Measurements from ENCODE around the gene DVL3. TPM values are rescaled to one million over a fixed set of nuclear protein-coding genes. Genes with fewer than 3 reads are reported as not detected.

The DVL3 gene
- total and polyA plus RNA-seq, 5 donors from 2014 or later = 4.1 to 36.2 (median 7.2) TPM

- Histone ChIP-seq H3K9me3 (ENCODE audit: control insufficient read depth in 2 of 2, low read length in 2 of 2) (no peaks in the 10 kb centered on the region), H3K27me3 (ENCODE audit: control insufficient read depth, insufficient read depth, low read length) (no peaks in the 10 kb centered on the region), H3K4me1 (ENCODE audit: control insufficient read depth, insufficient read depth, low read length, poor library complexity, severe bottlenecking) (peaks cover 24% of the 10 kb centered on the region), H3K27ac (ENCODE audit: insufficient read depth, low read length, poor library complexity, severe bottlenecking) (peak overlapping the region; percentile 79), H3K36me3 (ENCODE audit: control insufficient read depth, insufficient read depth, low read length) (peaks cover 9% of the 10 kb centered on the region), H3K4me3 (ENCODE audit: low read depth, low read length) (peak overlapping the region; percentile 98)
- DNase-seq (peak; percentile 26 to 59 (median 26)), ATAC-seq (ENCODE audit: low read depth in 2 of 2) (no peak)
- Mint-ChIP-seq H3K36me3 (peaks cover 11% of the 10 kb centered on the region), H3K27me3 (peaks cover 5% of the 10 kb centered on the region), H3K9me3 (no peaks in the 10 kb centered on the region), H3K4me3 (peak overlapping the region; percentile 97 to 99 (median 99)), H3K4me1 (peaks cover 20 to 40% (median 33%) of the 10 kb centered on the region in 4 donors), H3K27ac (peak overlapping the region; percentile 98 to 99 (median 98))
Measured at GRCh38 chr3:184133840-184134745, 21.1 kb upstream of the DVL3 start.

DNA sequence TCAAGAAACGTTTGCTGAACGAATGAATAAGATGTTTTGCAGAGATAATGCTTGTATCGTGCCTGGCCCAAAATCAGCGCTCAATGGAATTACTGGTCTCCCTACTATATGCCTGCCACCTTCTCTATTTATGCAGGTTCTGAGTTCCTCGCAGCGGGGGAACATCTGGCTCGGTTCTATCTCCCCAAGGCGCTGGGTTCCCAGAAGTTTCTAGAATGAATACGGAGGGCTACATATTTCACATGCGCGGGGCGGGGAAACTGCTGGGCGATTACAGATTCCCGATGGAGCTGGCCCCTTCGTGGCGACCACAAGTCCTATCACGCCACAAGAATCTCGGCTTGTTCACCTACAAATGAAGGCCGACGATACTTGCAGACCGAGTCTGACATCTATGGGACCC lies 20.4 kb upstream of the DVL3 start:
- Histone ChIP-seq H3K36me3 (ENCODE audit: control insufficient read depth, insufficient read depth, low read length) (peaks cover 10% of the 10 kb centered on the region), H3K4me1 (ENCODE audit: control insufficient read depth, insufficient read depth, low read length, poor library complexity, severe bottlenecking) (peaks cover 24% of the 10 kb centered on the region), H3K27me3 (ENCODE audit: control insufficient read depth, insufficient read depth, low read length) (no peaks in the 10 kb centered on the region), H3K9me3 (ENCODE audit: control insufficient read depth in 2 of 2, low read length in 2 of 2) (no peaks in the 10 kb centered on the region), H3K27ac (ENCODE audit: insufficient read depth, low read length, poor library complexity, severe bottlenecking) (peak overlapping the region; percentile 79), H3K4me3 (ENCODE audit: low read depth, low read length) (peak overlapping the region; percentile 98)
- Mint-ChIP-seq H3K36me3 (peaks cover 11% of the 10 kb centered on the region), H3K27ac (peak overlapping the region; percentile 98 to 99 (median 98)), H3K9me3 (no peaks in the 10 kb centered on the region), H3K27me3 (peaks cover 4% of the 10 kb centered on the region), H3K4me3 (peak overlapping the region; percentile 97 to 99 (median 99)), H3K4me1 (peaks cover 20 to 40% (median 32%) of the 10 kb centered on the region in 4 donors)
- DNase-seq (no peak), ATAC-seq (ENCODE audit: low read depth in 2 of 2) (peak in 1 of 2 donors; percentile 6)

DNA sequence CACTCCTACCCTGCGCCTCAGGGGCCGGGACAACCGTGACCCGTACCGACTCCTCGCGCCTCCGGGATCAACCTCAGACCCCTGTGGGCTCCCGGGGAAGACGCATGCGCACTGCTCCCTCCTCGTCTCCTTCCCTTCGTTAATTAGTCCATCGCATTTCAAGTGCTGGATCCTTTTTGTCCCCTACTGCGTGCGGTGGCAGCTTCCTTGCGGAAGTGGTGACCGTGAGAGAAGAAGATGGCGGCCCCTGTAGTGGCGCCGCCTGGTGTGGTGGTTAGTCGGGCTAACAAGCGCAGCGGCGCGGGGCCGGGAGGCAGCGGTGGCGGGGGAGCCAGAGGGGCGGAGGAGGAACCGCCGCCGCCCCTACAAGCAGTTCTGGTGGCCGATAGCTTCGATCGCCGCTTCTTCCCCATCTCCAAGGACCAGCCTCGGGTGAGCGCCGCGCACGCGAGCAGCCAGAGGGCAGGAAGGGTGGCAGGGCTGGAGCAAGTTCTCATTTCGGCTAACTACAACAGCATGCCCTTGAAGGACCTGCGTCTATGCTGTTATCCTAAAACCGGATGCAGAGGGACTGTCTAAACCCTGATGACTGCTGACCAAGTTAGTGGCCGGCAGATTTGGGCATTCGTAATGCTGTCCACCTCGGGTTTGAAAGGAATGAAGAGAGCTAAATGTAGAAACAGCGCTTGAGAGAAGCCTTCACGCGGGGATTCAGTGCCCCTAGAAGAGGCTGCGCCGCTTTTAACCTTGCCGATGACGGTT lies 19.8 kb upstream of the DVL3 start, which contains the start of gene EIF2B5:
Gene EIF2B5, plus strand, starts transcription at position 210 of the 762 bp plus-strand sequence. Its CDS starts 28 bp downstream, at position 238.
- Histone ChIP-seq H3K9me3 (ENCODE audit: control insufficient read depth in 2 of 2, low read length in 2 of 2) (no peaks in the 10 kb centered on the region), H3K4me3 (ENCODE audit: low read depth, low read length) (peak within 1 kb of the TSS; percentile 98), H3K27me3 (ENCODE audit: control insufficient read depth, insufficient read depth, low read length) (no peaks in the 10 kb centered on the region), H3K4me1 (ENCODE audit: control insufficient read depth, insufficient read depth, low read length, poor library complexity, severe bottlenecking) (peaks cover 24% of the 10 kb centered on the region), H3K27ac (ENCODE audit: insufficient read depth, low read length, poor library complexity, severe bottlenecking) (peak within 1 kb of the TSS; percentile 79), H3K36me3 (ENCODE audit: control insufficient read depth, insufficient read depth, low read length) (peaks cover 13% of the 10 kb centered on the region)
- peak within 1 kb of the TSS; percentile 97 to 99 (median 99) for H3K4me3 Mint-ChIP-seq
- H3K9me3 Mint-ChIP-seq = no peaks in the 10 kb centered on the region
- DNase-seq (peak; percentile 81 to 94 (median 85)), ATAC-seq (ENCODE audit: low read depth in 2 of 2) (peak; percentile 91 to 92)
- H3K4me1 Mint-ChIP-seq = peaks cover 20 to 45% (median 32%) of the 10 kb centered on the region in 4 donors
- peaks cover 16% of the 10 kb centered on the region for H3K36me3 Mint-ChIP-seq
- H3K27ac Mint-ChIP-seq = peak within 1 kb of the TSS; percentile 98 to 99 (median 98)
- H3K27me3 Mint-ChIP-seq = peaks cover 4% of the 10 kb centered on the region

GRCh38 chr3:184135911-184136260 lies 19.3 kb upstream of the DVL3 start:
- peak overlapping the region; percentile 98 to 99 (median 98) for H3K27ac Mint-ChIP-seq
- DNase-seq (no peak), ATAC-seq (ENCODE audit: low read depth in 2 of 2) (no peak)
- H3K36me3 Mint-ChIP-seq = peaks cover 21% of the 10 kb centered on the region
- peaks cover 24% of the 10 kb centered on the region for H3K4me1 ChIP-seq (ENCODE audit: control insufficient read depth, insufficient read depth, low read length, poor library complexity, severe bottlenecking)
- H3K27ac ChIP-seq (ENCODE audit: insufficient read depth, low read length, poor library complexity, severe bottlenecking) = peak overlapping the region; percentile 79
- H3K27me3 Mint-ChIP-seq = peaks cover 4% of the 10 kb centered on the region
- no peaks in the 10 kb centered on the region for H3K9me3 ChIP-seq (ENCODE audit: control insufficient read depth in 2 of 2, low read length in 2 of 2)
- H3K27me3 ChIP-seq (ENCODE audit: control insufficient read depth, insufficient read depth, low read length) = no peaks in the 10 kb centered on the region
- no peaks in the 10 kb centered on the region for H3K9me3 Mint-ChIP-seq
- peak overlapping the region; percentile 97 to 99 (median 99) for H3K4me3 Mint-ChIP-seq
- H3K4me3 ChIP-seq (ENCODE audit: low read depth, low read length) = peak overlapping the region; percentile 98
- H3K36me3 ChIP-seq (ENCODE audit: control insufficient read depth, insufficient read depth, low read length) = peaks cover 19% of the 10 kb centered on the region
- peaks cover 20 to 45% (median 32%) of the 10 kb centered on the region in 4 donors for H3K4me1 Mint-ChIP-seq

DNA sequence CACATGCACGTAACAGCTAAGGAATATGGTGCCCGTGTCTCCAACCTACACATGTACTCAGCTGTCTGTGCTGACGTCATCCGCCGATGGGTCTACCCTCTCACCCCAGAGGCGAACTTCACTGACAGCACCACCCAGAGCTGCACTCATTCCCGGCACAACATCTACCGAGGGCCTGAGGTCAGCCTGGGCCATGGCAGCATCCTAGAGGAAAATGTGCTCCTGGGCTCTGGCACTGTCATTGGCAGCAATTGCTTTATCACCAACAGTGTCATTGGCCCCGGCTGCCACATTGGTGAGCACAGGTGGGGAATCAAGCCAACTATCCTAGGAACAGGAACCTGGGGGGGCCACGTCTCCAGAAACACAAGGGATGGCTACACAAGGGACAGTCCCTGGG lies 14.7 kb upstream of the DVL3 start:
- Mint-ChIP-seq H3K27ac (no peak overlapping the region), H3K36me3 (peaks cover 39% of the 10 kb centered on the region), H3K4me3 (peak overlapping the region in 1 of 4 donors; percentile 36), H3K9me3 (no peaks in the 10 kb centered on the region), H3K27me3 (no peaks in the 10 kb centered on the region), H3K4me1 (peaks cover 4 to 30% (median 19%) of the 10 kb centered on the region in 4 donors)
- Histone ChIP-seq H3K27ac (ENCODE audit: insufficient read depth, low read length, poor library complexity, severe bottlenecking) (no peak overlapping the region), H3K9me3 (ENCODE audit: control insufficient read depth in 2 of 2, low read length in 2 of 2) (no peaks in the 10 kb centered on the region), H3K4me1 (ENCODE audit: control insufficient read depth, insufficient read depth, low read length, poor library complexity, severe bottlenecking) (peaks cover 14% of the 10 kb centered on the region), H3K4me3 (ENCODE audit: low read depth, low read length) (no peak overlapping the region), H3K27me3 (ENCODE audit: control insufficient read depth, insufficient read depth, low read length) (no peaks in the 10 kb centered on the region), H3K36me3 (ENCODE audit: control insufficient read depth, insufficient read depth, low read length) (peaks cover 63% of the 10 kb centered on the region)
- ATAC-seq (ENCODE audit: low read depth in 2 of 2) (no peak), DNase-seq (no peak)

GRCh38 chr3:184142199-184142598 lies 13.0 kb upstream of the DVL3 start:
- DNase-seq (no peak), ATAC-seq (ENCODE audit: low read depth in 2 of 2) (no peak)
- Mint-ChIP-seq H3K36me3 (peaks cover 36% of the 10 kb centered on the region), H3K4me1 (peaks cover 0 to 12% (median 5%) of the 10 kb centered on the region in 4 donors), H3K27ac (no peak overlapping the region), H3K9me3 (no peaks in the 10 kb centered on the region), H3K27me3 (no peaks in the 10 kb centered on the region), H3K4me3 (no peak overlapping the region)
- no peak overlapping the region for H3K27ac ChIP-seq (ENCODE audit: insufficient read depth, low read length, poor library complexity, severe bottlenecking)
- H3K27me3 ChIP-seq (ENCODE audit: control insufficient read depth, insufficient read depth, low read length) = no peaks in the 10 kb centered on the region
- H3K9me3 ChIP-seq (ENCODE audit: control insufficient read depth in 2 of 2, low read length in 2 of 2) = no peaks in the 10 kb centered on the region
- H3K36me3 ChIP-seq (ENCODE audit: control insufficient read depth, insufficient read depth, low read length) = peaks cover 68% of the 10 kb centered on the region
- no peaks in the 10 kb centered on the region for H3K4me1 ChIP-seq (ENCODE audit: control insufficient read depth, insufficient read depth, low read length, poor library complexity, severe bottlenecking)
- no peak overlapping the region for H3K4me3 ChIP-seq (ENCODE audit: low read depth, low read length)

DNA sequence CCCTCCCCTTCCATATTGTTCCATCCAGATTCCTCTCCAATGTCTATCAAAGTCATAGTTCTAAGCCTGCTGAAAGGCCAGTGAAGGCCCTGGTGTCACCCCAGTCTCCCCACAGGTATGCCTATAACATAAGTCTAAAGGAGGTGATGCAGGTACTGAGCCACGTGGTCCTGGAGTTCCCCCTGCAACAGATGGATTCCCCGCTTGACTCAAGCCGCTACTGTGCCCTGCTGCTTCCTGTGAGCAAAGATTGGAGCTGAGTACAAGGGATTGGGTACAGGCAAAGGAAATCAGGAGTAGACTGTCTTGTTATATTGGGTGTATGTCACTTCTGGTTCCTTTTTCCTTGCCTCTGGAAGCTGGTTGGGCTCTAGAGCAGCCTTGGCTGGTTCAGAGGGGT lies 11.8 kb upstream of the DVL3 start:
- no peaks in the 10 kb centered on the region for H3K4me1 ChIP-seq (ENCODE audit: control insufficient read depth, insufficient read depth, low read length, poor library complexity, severe bottlenecking)
- H3K27me3 Mint-ChIP-seq = no peaks in the 10 kb centered on the region
- peaks cover 0 to 5% (median 0%) of the 10 kb centered on the region in 4 donors for H3K4me1 Mint-ChIP-seq
- no peak overlapping the region for H3K4me3 ChIP-seq (ENCODE audit: low read depth, low read length)
- H3K27me3 ChIP-seq (ENCODE audit: control insufficient read depth, insufficient read depth, low read length) = no peaks in the 10 kb centered on the region
- H3K27ac Mint-ChIP-seq = no peak overlapping the region
- peaks cover 64% of the 10 kb centered on the region for H3K36me3 ChIP-seq (ENCODE audit: control insufficient read depth, insufficient read depth, low read length)
- peaks cover 28% of the 10 kb centered on the region for H3K36me3 Mint-ChIP-seq
- no peaks in the 10 kb centered on the region for H3K9me3 ChIP-seq (ENCODE audit: control insufficient read depth in 2 of 2, low read length in 2 of 2)
- H3K4me3 Mint-ChIP-seq = peak overlapping the region in 1 of 4 donors; percentile 21
- ATAC-seq (ENCODE audit: low read depth in 2 of 2) (no peak), DNase-seq (no peak)
- H3K9me3 Mint-ChIP-seq = no peaks in the 10 kb centered on the region
- no peak overlapping the region for H3K27ac ChIP-seq (ENCODE audit: insufficient read depth, low read length, poor library complexity, severe bottlenecking)
